NCI-H2227 (cell line): ENCODE data around the gene OLFM1.
A peak's percentile ranks its signal among the peaks of the same experiment; 100 is the strongest.
"Not testable (repeated sequence)": the region's sequence is repeated elsewhere in the genome, so short reads cannot be mapped to it uniquely, and the experiment has no call there.

Experiments
- DNase-seq: peaks from one replicate; lab custom pipeline; 2025; ENCODE audit not compliant: unreplicated experiment; lab: John Stamatoyannopoulos, UW

Gene OLFM1

GRCh38 chr9:135149901-135150300 is 62.4 kb downstream of the OLFM1 start:
- DNase-seq: not testable (repeated sequence)

GRCh38 chr9:135150981-135151380 is 63.5 kb downstream of the OLFM1 start:
- no peak for DNase-seq

GRCh38 chr9:135151757-135152613 is 64.5 kb downstream of the OLFM1 start:
- DNase-seq: no peak

- no peak for DNase-seq
These were observed 65.3 kb downstream of the OLFM1 start for GRCh38 chr9:135152614-135153334.

- DNase-seq: peak; percentile 11
These were observed 66.7 kb downstream of the OLFM1 start for GRCh38 chr9:135154050-135154615.

GRCh38 chr9:135155396-135155795 is 67.9 kb downstream of the OLFM1 start:
- DNase-seq: no peak

- DNase-seq: no peak
These were observed 69.3 kb downstream of the OLFM1 start for GRCh38 chr9:135156525-135157510.

GRCh38 chr9:135157856-135158563 is 70.5 kb downstream of the OLFM1 start:
- no peak for DNase-seq

- no peak for DNase-seq
These were observed 71.1 kb downstream of the OLFM1 start for GRCh38 chr9:135158564-135158937.

- no peak for DNase-seq
These were observed 72.3 kb downstream of the OLFM1 start for GRCh38 chr9:135159801-135160200.

GRCh38 chr9:135160862-135161261 is 73.4 kb downstream of the OLFM1 start:
- no peak for DNase-seq

- not testable (repeated sequence) for DNase-seq
These were observed 75.1 kb downstream of the OLFM1 start for GRCh38 chr9:135162599-135162998.

- no peak for DNase-seq
These were observed 75.7 kb downstream of the OLFM1 start for GRCh38 chr9:135163023-135163780.

GRCh38 chr9:135164036-135164435 is 76.6 kb downstream of the OLFM1 start:
- no peak for DNase-seq

- DNase-seq: no peak
These were observed 77.7 kb downstream of the OLFM1 start for GRCh38 chr9:135165003-135165711.

GRCh38 chr9:135165756-135166519 is 78.5 kb downstream of the OLFM1 start:
- DNase-seq: no peak

GRCh38 chr9:135166565-135166964 is 79.1 kb downstream of the OLFM1 start:
- DNase-seq: no peak

GRCh38 chr9:135167356-135167755 is 79.9 kb downstream of the OLFM1 start:
- DNase-seq: no peak
